GM10266 (cell line): ENCODE results near the gene KIAA0040.

Experiments
- DNase-seq: peaks from one replicate; pipeline ENCODE4 v3.0.0; 2012; ENCODE audit errors: extremely low spot score
- TF ChIP-seq, protein P1 (sequence below): IDR thresholded peaks from 2 replicates; pipeline ENCODE4 v1.5.1; 2012; ENCODE audit warnings: mild to moderate bottlenecking, low read depth; ENCODE audit not compliant: control insufficient read depth, insufficient read depth; ENCODE audit errors: missing control alignments

The KIAA0040 gene

DNA sequence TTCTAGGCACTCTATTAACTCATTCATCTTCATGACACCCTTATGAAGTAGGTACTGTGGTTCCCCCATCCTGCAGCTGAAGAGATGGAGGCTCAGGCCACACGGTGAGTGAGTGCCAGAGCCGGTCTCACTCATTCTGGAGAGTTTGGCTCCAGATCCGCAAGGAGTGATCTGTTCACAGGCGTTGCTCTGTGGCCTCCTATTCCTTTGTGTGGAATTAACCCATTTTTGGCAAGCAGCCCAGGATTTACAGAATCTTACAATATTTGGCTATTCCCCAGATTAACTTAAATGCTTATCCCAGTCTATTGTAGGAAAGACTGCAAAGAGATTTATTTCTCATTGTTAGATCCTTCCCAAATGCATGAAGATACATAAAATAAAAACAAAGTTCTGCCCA is 29.6 kb downstream of the KIAA0040 start:
- DNase-seq: no peak
- TF ChIP-seq, protein P1, sequence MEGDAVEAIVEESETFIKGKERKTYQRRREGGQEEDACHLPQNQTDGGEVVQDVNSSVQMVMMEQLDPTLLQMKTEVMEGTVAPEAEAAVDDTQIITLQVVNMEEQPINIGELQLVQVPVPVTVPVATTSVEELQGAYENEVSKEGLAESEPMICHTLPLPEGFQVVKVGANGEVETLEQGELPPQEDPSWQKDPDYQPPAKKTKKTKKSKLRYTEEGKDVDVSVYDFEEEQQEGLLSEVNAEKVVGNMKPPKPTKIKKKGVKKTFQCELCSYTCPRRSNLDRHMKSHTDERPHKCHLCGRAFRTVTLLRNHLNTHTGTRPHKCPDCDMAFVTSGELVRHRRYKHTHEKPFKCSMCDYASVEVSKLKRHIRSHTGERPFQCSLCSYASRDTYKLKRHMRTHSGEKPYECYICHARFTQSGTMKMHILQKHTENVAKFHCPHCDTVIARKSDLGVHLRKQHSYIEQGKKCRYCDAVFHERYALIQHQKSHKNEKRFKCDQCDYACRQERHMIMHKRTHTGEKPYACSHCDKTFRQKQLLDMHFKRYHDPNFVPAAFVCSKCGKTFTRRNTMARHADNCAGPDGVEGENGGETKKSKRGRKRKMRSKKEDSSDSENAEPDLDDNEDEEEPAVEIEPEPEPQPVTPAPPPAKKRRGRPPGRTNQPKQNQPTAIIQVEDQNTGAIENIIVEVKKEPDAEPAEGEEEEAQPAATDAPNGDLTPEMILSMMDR: no peak

DNA sequence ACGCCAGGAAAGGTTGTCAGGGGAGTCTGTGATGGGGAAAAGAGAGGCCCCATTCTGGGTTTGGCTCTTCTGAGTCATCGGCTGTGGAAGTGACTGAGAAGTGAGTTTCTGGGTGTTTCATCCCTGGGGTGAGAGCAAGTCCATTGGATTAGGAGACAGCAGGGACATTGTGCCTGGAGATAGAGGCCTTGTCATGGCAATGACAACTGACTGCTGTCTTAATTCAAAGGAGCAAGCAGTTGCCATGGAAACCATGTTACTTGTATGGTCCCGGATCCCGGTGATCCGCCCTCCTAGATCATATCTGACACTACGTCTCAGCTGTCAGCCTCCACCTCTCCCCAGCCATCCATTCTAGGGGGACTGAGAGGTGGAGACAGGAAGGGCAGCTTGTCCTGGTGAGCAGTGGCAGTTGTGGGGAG is 34.4 kb downstream of the KIAA0040 start:
- no peak for DNase-seq
- TF ChIP-seq, protein P1: no peak

DNA sequence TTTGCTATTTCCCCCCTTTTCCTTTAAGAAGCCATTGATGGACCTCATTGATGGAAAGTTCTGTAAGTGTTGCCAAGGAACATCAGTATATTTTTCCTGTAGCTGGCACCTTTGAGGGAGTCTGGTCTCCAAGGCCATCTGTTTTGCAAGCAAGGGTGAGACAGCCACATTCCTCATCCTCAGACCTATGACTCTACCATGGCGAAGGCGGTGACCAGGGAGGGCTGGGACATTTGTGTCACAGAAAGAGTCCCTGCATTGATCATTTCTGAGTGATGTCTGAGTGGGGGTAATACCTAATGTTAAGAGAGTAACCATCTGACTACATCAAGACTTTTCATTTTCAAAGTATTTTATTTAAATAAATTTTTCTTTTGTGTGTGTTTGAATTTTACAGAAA is 35.4 kb downstream of the KIAA0040 start:
- no peak for DNase-seq
- TF ChIP-seq, protein P1: no peak

DNA sequence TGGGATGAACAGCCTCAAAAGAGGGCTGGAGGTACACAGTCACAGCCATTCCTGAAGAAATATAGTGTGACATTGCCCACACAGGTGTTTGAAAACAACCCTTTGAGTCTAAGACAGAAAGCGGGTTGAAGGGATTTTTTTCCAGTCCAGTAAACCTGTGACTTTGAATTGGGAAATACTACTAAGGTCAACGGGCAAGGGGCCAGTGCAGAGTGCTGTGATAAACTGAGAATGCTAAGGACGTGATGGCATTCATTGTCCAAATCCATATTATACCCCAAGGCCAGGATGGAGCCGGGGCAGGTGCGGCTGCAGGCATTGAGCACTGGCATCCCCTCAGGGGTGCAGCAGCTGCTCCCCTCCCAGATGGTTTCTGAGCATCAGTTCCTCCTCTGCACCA is 36.6 kb downstream of the KIAA0040 start:
- DNase-seq: no peak
- TF ChIP-seq, protein P1: no peak

DNA sequence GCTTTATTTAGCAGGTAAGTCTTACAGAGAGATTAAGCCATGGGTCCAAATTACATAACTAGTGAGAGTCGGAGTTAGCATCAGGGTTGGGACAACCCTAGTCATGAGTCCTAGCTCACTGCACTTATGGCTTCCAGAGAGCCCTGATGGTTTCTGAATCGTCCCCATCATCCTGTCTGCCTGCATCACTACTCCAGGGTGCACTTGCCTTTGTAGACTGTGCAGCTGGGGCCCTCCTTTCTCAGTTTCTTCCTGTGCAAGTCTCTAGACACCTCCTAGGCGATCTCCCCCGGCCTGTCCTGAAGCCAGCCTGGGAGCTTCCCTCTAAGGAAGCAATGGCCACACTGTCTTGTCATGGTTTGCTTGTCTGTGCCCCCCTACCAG is 37.1 kb downstream of the KIAA0040 start:
- TF ChIP-seq, protein P1: no peak
- no peak for DNase-seq

DNA sequence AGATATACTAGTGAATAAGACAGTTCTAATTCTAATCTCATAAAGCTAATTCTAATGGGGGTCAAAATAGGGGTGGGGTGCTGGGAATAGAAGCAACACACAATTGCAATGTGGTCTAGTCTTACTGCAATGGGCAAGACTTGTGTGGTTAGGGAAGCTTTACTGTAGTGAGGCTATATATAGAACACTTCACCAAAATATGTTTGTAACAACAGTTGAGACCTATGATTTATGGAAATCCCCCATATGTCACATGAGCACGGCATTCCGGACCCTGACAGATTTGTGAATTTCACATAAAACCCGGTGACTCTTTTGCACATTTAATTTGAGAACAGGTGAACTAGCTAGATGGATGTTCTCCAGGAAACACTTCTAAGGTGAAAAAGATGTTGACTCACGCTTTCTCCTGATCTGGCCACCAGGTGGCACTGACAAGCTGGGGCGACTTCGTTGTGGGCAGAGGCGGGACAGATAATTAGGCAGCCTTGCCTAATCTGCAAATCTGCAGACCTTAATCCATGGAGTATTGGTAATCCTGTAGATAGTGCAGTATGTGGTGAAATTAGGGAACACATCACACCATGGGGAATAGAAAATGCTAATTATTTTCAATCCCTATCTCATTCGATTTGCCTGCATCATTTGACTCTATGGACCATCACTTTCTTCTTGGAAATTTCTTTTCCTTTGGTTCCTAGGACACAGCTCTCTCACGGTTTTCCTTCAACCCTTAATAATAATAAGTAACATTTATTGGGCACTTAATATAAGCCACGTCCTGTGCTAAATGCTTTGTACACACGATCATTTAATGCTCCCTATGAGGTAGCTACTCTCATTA is 37.7 kb downstream of the KIAA0040 start:
- DNase-seq: peak; percentile 55
- TF ChIP-seq, protein P1: peak; percentile 89

DNA sequence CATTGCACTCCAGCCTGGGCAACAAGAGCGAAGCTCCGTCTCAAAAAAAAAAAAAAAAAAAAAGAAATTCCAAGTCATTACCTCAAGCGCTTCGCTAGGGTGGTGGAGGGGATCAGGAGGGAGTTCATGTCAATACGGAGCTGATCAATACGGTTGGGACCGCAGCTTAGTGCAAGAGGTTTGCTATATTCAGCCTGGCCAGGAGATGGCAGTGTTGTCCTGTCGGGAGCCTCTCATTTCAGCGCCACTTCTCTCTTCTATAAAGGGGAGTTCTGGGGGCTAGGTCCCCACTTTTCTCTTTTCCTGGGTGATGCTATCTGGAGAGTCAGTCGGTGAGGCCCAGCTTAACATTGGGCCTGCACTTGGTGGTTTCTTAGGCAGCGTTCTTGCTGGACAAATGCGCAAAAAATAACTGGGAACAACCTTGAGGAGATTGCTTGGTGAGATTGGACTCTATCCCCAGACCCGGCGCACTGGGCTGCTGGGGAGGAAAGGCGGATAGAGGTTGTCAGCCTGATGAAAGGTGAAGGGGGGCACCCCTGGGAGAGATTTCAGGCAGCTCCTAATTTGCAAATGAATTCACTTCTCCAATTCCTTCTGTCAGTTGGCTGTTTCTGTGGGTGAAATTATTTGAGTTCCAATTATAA is 40.4 kb downstream of the KIAA0040 start:
- TF ChIP-seq, protein P1: peak; percentile 89
- peak; percentile 52 for DNase-seq
